ENCODE results near the gene FAM184B. TPM values are rescaled to one million over a fixed set of nuclear protein-coding genes. Genes with fewer than 3 reads are reported as not detected.

The FAM184B gene
- total RNA-seq, 1 donor = not detected

GRCh38 chr4:17758485-17758884 lies 22.9 kb downstream of the FAM184B start:
- Histone ChIP-seq H4K20me1 (ENCODE audit: insufficient read depth, low read length) (no peaks in the 10 kb centered on the region), H3K9me3 (ENCODE audit: low read depth, low read length) (no peaks in the 10 kb centered on the region), H3K4me3 (ENCODE audit: insufficient read depth, low read length) (no peak overlapping the region), H3K4me2 (ENCODE audit: insufficient read depth, low read length) (no peak overlapping the region), H3K27ac (ENCODE audit: low read depth, low read length) (no peak overlapping the region), H3K79me2 (ENCODE audit: insufficient read depth, low read length) (no peaks in the 10 kb centered on the region), H3K4me1 (ENCODE audit: insufficient read depth, low read length) (no peaks in the 10 kb centered on the region), H3K36me3 (ENCODE audit: insufficient read depth, low read length) (no peaks in the 10 kb centered on the region), H3K27me3 (ENCODE audit: insufficient read depth, low read length) (peaks cover 3% of the 10 kb centered on the region), H2AFZ (ENCODE audit: low read length) (no peak overlapping the region)
- DNase-seq (ENCODE audit: insufficient read length, low spot score, missing footprints) = no peak
- no peak for TF ChIP-seq CTCF (IDR thresholded peaks at IDR 0.05; ENCODE audit: extremely low read depth, low read depth, low read length)

- TF ChIP-seq CTCF (IDR thresholded peaks at IDR 0.05; ENCODE audit: extremely low read depth, low read depth, low read length) = no peak
- H3K4me1 ChIP-seq (ENCODE audit: insufficient read depth, low read length) = no peaks in the 10 kb centered on the region
- H3K27ac ChIP-seq (ENCODE audit: low read depth, low read length) = no peak overlapping the region
Measured at GRCh38 chr4:17757621-17758020, 23.8 kb downstream of the FAM184B start.

GRCh38 chr4:17753646-17754045 lies 27.8 kb downstream of the FAM184B start:
- DNase-seq (ENCODE audit: insufficient read length, low spot score, missing footprints) = no peak
- no peak overlapping the region for H3K4me3 ChIP-seq (ENCODE audit: insufficient read depth, low read length)
- H3K36me3 ChIP-seq (ENCODE audit: insufficient read depth, low read length) = no peaks in the 10 kb centered on the region
- no peak overlapping the region for H3K27ac ChIP-seq (ENCODE audit: low read depth, low read length)
- no peak overlapping the region for H2AFZ ChIP-seq (ENCODE audit: low read length)
- H3K27me3 ChIP-seq (ENCODE audit: insufficient read depth, low read length) = peaks cover 3% of the 10 kb centered on the region
- TF ChIP-seq CTCF (IDR thresholded peaks at IDR 0.05; ENCODE audit: extremely low read depth, low read depth, low read length) = no peak
- H3K79me2 ChIP-seq (ENCODE audit: insufficient read depth, low read length) = no peaks in the 10 kb centered on the region
- no peaks in the 10 kb centered on the region for H3K9me3 ChIP-seq (ENCODE audit: low read depth, low read length)
- no peak overlapping the region for H3K4me2 ChIP-seq (ENCODE audit: insufficient read depth, low read length)
- H4K20me1 ChIP-seq (ENCODE audit: insufficient read depth, low read length) = no peaks in the 10 kb centered on the region
- no peaks in the 10 kb centered on the region for H3K4me1 ChIP-seq (ENCODE audit: insufficient read depth, low read length)

More at GRCh38 chr4:17757621-17758020, 23.8 kb downstream of the FAM184B start:
- Histone ChIP-seq H3K36me3 (ENCODE audit: insufficient read depth, low read length) (no peaks in the 10 kb centered on the region), H3K9me3 (ENCODE audit: low read depth, low read length) (no peaks in the 10 kb centered on the region), H3K4me3 (ENCODE audit: insufficient read depth, low read length) (no peak overlapping the region), H2AFZ (ENCODE audit: low read length) (no peak overlapping the region), H4K20me1 (ENCODE audit: insufficient read depth, low read length) (no peaks in the 10 kb centered on the region), H3K4me2 (ENCODE audit: insufficient read depth, low read length) (no peak overlapping the region), H3K79me2 (ENCODE audit: insufficient read depth, low read length) (no peaks in the 10 kb centered on the region), H3K27me3 (ENCODE audit: insufficient read depth, low read length) (peaks cover 3% of the 10 kb centered on the region)
- DNase-seq (ENCODE audit: insufficient read length, low spot score, missing footprints) = no peak

- H3K27ac ChIP-seq (ENCODE audit: low read depth, low read length) = no peak overlapping the region
- H3K36me3 ChIP-seq (ENCODE audit: insufficient read depth, low read length) = no peaks in the 10 kb centered on the region
- no peak overlapping the region for H2AFZ ChIP-seq (ENCODE audit: low read length)
- no peaks in the 10 kb centered on the region for H4K20me1 ChIP-seq (ENCODE audit: insufficient read depth, low read length)
- H3K79me2 ChIP-seq (ENCODE audit: insufficient read depth, low read length) = no peaks in the 10 kb centered on the region
- TF ChIP-seq CTCF (IDR thresholded peaks at IDR 0.05; ENCODE audit: extremely low read depth, low read depth, low read length) = no peak
- no peak for DNase-seq (ENCODE audit: insufficient read length, low spot score, missing footprints)
- H3K4me1 ChIP-seq (ENCODE audit: insufficient read depth, low read length) = no peaks in the 10 kb centered on the region
- no peaks in the 10 kb centered on the region for H3K27me3 ChIP-seq (ENCODE audit: insufficient read depth, low read length)
- H3K4me2 ChIP-seq (ENCODE audit: insufficient read depth, low read length) = no peak overlapping the region
- no peaks in the 10 kb centered on the region for H3K9me3 ChIP-seq (ENCODE audit: low read depth, low read length)
- H3K4me3 ChIP-seq (ENCODE audit: insufficient read depth, low read length) = no peak overlapping the region
Measured at GRCh38 chr4:17740702-17741101, 40.7 kb downstream of the FAM184B start.

Measured in osteoblast (primary cell).